HG03064 (cell line): ENCODE results near the gene CIAPIN1.

Experiments used
- ATAC-seq: cut with Tn5 transposase; IDR thresholded peaks from one replicate; pipeline ENCODE4 v1.9.1; 2021; ENCODE audit warnings: low read depth; ENCODE audit not compliant: unreplicated experiment

Gene CIAPIN1

GRCh38 chr16:57384248-57385070 is 62.7 kb downstream of the CIAPIN1 start:
- ATAC-seq, result no peak

GRCh38 chr16:57383276-57384247 is 63.6 kb downstream of the CIAPIN1 start:
- no peak for ATAC-seq

GRCh38 chr16:57382535-57383275 is 64.5 kb downstream of the CIAPIN1 start:
- ATAC-seq, result no peak

GRCh38 chr16:57381791-57382534 is 65.2 kb downstream of the CIAPIN1 start:
- ATAC-seq, result no peak

GRCh38 chr16:57380671-57381462 is 66.3 kb downstream of the CIAPIN1 start:
- ATAC-seq, result no peak

- ATAC-seq, result no peak
These were observed 67.6 kb downstream of the CIAPIN1 start for GRCh38 chr16:57379579-57379978.
